Measurements from ENCODE around the gene SLC29A3. TPM values are rescaled to one million over a fixed set of nuclear protein-coding genes. Genes with fewer than 3 reads are reported as not detected.
"Not testable (repeated sequence)": the region's sequence is repeated elsewhere in the genome, so short reads cannot be mapped to it uniquely, and the experiment has no call there.

SLC29A3 gene
- total RNA-seq, 1 donor from 2014 or later, result 0.58 TPM

GRCh38 chr10:71351628-71352319 is 32.7 kb downstream of the SLC29A3 start:
- H3K4me3 ChIP-seq (ENCODE audit: low read depth, low read length), result no peak overlapping the region
- no peak for TF ChIP-seq CTCF (conservative IDR thresholded peaks at IDR 0.05; ENCODE audit: low read depth, low read length)
- DNase-seq (ENCODE audit: low read depth), result no peak

- no peak for TF ChIP-seq CTCF (conservative IDR thresholded peaks at IDR 0.05; ENCODE audit: low read depth, low read length)
Measured at GRCh38 chr10:71353639-71354038, 34.6 kb downstream of the SLC29A3 start.

GRCh38 chr10:71354776-71355175 is 35.7 kb downstream of the SLC29A3 start:
- no peak for DNase-seq (ENCODE audit: low read depth)
- TF ChIP-seq CTCF (conservative IDR thresholded peaks at IDR 0.05; ENCODE audit: low read depth, low read length), result no peak
- H3K4me3 ChIP-seq (ENCODE audit: low read depth, low read length), result no peak overlapping the region

More at GRCh38 chr10:71353639-71354038, 34.6 kb downstream of the SLC29A3 start:
- no peak overlapping the region for H3K4me3 ChIP-seq (ENCODE audit: low read depth, low read length)
- no peak for DNase-seq (ENCODE audit: low read depth)

- no peak for DNase-seq (ENCODE audit: low read depth)
- no peak overlapping the region for H3K4me3 ChIP-seq (ENCODE audit: low read depth, low read length)
- no peak for TF ChIP-seq CTCF (conservative IDR thresholded peaks at IDR 0.05; ENCODE audit: low read depth, low read length)
Measured at GRCh38 chr10:71355886-71356285, 36.8 kb downstream of the SLC29A3 start.

GRCh38 chr10:71357792-71358265 is 38.8 kb downstream of the SLC29A3 start:
- no peak for TF ChIP-seq CTCF (conservative IDR thresholded peaks at IDR 0.05; ENCODE audit: low read depth, low read length)

GRCh38 chr10:71358277-71358676 is 39.2 kb downstream of the SLC29A3 start:
- no peak overlapping the region for H3K4me3 ChIP-seq (ENCODE audit: low read depth, low read length)
- TF ChIP-seq CTCF (conservative IDR thresholded peaks at IDR 0.05; ENCODE audit: low read depth, low read length), result no peak
- no peak for DNase-seq (ENCODE audit: low read depth)

More at GRCh38 chr10:71357792-71358265, 38.8 kb downstream of the SLC29A3 start:
- no peak for DNase-seq (ENCODE audit: low read depth)
- H3K4me3 ChIP-seq (ENCODE audit: low read depth, low read length), result no peak overlapping the region

- not testable (repeated sequence) for H3K4me3 ChIP-seq (ENCODE audit: low read depth, low read length); DNase-seq (ENCODE audit: low read depth)
Measured at GRCh38 chr10:71358906-71359305, 39.8 kb downstream of the SLC29A3 start.

Data from epithelial cell of proximal tubule (primary cell).